Activated effector memory CD4-positive, alpha-beta T cell treated with anti-CD3 and anti-CD28 coated beads, Interleukin-2, amount 50 U/mL, for 16 hours (primary cell): Measurements from ENCODE around the gene OSBPL7.

Experiments
- DNase-seq: peaks from one replicate; pipeline ENCODE4 v3.0.0-alpha.2; 2020

Gene OSBPL7

GRCh38 chr17:47763913-47764582, 57.5 kb downstream of the OSBPL7 start:
- DNase-seq: no peak

GRCh38 chr17:47762728-47763127, 58.9 kb downstream of the OSBPL7 start:
- DNase-seq: no peak

DNA sequence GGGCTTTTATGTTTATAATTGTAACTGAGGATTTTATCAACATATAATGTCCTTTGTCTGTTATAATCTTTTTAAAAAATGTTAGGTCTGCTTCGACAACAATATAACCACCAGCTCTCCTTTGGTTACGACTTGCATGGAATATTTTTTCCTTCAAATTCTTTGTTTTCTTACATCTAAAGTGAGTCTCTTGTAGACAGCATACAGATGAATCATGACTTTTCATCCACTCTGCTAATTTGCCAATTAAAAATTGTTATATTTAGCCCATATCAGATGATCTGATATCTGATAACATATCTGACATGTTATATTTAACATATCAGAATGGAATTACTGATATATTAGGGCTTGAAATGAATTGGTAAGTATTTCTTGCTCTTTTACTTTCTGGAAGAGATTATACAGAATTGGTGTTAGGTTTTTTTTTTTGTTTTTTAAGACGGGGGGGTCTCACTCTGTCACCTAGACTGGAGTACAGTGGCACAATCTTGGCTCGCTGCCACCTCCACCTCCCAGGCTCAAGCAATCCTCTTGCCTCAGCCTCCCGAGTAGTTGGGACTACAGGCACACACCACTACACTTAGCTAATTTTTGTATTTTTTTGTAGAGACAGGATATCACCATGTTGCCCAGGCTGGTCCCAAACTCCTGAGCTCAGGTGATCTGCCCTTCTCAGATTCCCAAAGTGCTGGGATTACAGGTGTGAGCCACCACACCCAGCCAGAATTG, 61.0 kb downstream of the OSBPL7 start:
- DNase-seq: no peak

DNA sequence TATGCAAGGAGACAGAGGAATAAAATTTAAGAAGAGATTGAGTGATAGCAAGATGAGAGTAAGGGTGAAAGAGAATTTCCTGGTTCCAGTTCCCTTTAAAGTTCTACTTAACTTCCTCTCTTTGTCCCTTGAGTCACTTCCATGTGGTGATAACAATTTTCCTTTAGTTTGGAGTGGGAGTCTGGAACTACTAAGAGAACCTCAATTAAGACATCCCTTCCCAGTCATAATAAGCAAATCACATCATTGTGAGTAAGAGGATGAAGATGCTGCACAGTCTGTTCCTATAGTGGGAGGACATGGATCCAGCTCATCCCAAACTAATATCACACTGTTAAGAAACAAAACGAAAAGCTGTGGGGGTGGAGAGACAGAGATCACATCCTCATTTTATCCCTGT, 64.2 kb downstream of the OSBPL7 start:
- no peak for DNase-seq
